GM13976 (cell line): ENCODE measurements around the gene HS1BP3.

Experiments used
- DNase-seq: peaks from one replicate; pipeline ENCODE4 v3.0.0; 2012; ENCODE audit warnings: low spot score
- in situ Hi-C: fragments of 300-500 bp; cut with MboI; formaldehyde crosslinking; loops from one replicate; pipeline ENCODE4 v1.12.0; 2022; ENCODE audit warnings: low sequenced_read_pairs, mixed read lengths, inconsistent platforms; ENCODE audit not compliant: unreplicated experiment
- TF ChIP-seq, protein P1 (sequence below): IDR thresholded peaks from 2 replicates; pipeline ENCODE4 v1.5.1; 2012; ENCODE audit warnings: borderline replicate concordance, mild to moderate bottlenecking; ENCODE audit not compliant: insufficient read depth; ENCODE audit errors: extremely low read depth, missing control alignments, control extremely low read depth

The HS1BP3 gene

DNA sequence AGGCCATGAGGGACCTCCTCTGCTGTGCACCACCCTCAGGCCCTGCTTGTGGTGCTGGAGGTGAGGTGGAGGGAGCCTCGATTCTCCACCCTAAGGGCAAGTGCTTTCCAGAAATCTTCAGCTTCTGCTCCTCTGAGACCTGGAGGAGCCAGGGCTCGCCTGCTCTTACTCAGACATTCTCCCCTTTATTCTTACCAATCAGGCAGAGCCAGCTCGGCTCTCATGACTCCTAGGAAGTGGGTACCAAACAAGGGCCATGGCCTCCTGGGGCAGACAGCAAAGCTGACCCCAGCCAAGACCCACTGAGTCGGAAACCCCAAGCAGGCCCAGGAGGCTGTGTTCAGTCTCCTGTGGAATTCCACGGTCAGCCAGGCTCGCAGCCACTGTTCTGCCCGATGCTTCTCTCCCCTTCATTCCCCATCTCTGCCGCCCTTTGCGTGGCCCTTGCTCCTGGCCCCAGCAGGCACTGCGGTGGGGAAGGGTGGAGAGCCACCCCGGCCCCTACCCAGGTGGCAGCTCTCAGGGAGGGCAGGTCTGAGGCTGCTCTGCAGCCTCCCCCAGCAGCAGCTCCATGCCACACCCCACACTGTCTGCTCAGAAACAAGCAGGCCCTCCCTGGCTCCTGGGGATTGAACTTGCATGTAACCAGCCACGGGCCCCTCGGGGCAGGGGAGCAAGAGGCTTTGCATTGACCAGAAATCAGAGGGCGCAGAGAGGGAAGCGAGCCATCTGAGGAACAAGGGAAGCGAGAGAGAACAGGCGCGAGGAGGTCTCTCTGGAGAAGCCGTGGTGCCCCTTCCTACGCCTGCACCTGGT is 24.0 kb downstream of the HS1BP3 start:
- TF ChIP-seq, protein P1, sequence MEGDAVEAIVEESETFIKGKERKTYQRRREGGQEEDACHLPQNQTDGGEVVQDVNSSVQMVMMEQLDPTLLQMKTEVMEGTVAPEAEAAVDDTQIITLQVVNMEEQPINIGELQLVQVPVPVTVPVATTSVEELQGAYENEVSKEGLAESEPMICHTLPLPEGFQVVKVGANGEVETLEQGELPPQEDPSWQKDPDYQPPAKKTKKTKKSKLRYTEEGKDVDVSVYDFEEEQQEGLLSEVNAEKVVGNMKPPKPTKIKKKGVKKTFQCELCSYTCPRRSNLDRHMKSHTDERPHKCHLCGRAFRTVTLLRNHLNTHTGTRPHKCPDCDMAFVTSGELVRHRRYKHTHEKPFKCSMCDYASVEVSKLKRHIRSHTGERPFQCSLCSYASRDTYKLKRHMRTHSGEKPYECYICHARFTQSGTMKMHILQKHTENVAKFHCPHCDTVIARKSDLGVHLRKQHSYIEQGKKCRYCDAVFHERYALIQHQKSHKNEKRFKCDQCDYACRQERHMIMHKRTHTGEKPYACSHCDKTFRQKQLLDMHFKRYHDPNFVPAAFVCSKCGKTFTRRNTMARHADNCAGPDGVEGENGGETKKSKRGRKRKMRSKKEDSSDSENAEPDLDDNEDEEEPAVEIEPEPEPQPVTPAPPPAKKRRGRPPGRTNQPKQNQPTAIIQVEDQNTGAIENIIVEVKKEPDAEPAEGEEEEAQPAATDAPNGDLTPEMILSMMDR: no peak
- no peak for DNase-seq
- in situ Hi-C loops: loop anchor here (25.0 kb wide), 2 partner anchors 390 to 490 kb away; partner anchors contain the start of gene SDC1

DNA sequence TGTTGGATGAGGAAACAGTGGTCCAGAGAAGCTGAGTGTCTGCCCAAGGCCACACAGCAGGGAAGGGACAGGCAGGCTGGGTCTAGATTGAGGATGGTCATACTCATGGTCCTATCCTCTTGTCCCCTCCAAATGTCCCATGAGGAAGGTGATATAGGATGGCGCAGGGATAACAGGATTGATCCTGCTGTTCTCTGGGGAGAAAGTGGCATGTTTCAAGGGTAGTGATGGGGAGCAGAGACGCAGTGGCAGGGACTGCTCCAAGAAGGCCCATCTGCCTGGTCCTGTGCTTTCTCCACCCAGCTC is 24.6 kb downstream of the HS1BP3 start:
- no peak for DNase-seq
- TF ChIP-seq, protein P1: no peak
- in situ Hi-C loops: loop anchor here (25.0 kb wide), 2 partner anchors 389 to 489 kb away; partner anchors contain the start of gene SDC1

DNA sequence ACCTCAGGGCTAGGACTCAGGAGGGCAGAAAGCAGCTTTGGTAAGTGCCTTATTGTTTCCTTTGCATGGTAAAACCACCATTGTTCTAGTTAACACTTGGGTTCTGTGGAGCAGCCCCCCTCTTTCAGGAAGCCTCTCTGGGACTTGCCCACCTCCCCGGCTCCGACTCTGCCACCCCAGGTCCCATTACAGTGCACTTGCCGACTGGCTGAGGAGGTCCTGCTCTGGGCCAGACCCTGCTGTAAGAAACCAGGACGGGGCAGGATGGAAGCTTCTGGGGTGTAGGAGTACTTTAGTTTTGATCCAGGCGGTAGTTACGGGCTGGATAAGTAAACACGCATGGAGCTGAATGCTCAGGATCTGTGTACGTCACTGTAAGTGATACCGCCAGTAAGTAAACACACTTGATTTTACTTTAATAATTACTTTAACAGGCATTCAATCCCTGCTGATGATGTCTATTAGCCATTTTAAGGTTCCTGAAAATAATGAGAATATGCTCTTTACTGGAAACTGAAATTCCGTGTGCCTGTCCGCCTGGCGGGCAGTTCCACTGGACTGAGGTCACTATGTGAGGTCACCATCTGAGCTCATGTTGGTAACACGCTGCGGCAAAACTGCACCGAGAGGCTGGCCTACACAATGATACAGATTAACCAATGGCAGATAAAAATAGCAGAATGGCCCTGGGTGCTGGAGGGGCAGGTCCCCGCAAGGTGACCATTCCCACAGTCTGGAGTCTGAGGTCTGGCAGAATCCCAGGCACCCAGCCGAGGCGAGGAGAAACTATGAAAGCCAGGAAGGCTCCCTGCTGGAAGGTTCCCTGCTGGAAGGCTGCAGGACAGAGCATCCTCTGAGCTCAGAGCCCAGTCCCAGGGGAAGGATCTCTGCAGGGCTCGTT is 25.2 kb downstream of the HS1BP3 start:
- DNase-seq: no peak
- in situ Hi-C loops: loop anchor here (25.0 kb wide), 2 partner anchors 388 to 488 kb away; partner anchors contain the start of gene SDC1

DNA sequence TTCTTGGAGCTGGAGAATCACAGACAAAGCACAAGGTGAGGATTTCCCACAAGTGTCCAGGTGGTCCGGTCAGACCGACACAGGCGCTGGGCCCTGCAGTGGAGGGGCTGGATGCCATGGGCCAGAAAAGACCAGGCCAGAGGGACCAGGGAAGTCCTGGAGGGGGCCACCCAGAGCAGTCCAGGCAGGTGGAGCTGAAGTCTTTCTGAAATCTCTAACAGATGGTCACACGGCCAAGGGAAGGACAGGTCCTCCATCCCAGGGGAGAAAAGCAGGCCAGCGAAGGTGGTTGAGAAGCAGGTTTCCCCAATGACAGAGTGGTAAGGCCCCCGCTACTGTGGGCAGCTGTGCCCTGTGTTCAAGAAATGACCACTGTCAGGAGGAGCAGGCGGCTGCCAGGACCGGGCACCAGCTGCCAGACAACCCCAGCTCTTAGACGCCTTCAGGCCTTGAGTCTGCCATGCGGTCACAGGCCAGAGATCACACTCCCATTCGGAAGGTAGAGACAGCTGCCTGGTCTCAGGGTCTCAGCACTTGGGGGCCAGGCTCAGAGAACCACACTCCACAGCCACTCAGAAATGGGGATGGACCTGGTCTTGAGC is 25.9 kb downstream of the HS1BP3 start:
- in situ Hi-C loops: loop anchor here (25.0 kb wide), 2 partner anchors 388 to 488 kb away; partner anchors contain the start of gene SDC1
- no peak for DNase-seq
- TF ChIP-seq, protein P1: no peak

More for the DNA sequence above, 25.2 kb downstream of the HS1BP3 start:
- TF ChIP-seq, protein P1: no peak

DNA sequence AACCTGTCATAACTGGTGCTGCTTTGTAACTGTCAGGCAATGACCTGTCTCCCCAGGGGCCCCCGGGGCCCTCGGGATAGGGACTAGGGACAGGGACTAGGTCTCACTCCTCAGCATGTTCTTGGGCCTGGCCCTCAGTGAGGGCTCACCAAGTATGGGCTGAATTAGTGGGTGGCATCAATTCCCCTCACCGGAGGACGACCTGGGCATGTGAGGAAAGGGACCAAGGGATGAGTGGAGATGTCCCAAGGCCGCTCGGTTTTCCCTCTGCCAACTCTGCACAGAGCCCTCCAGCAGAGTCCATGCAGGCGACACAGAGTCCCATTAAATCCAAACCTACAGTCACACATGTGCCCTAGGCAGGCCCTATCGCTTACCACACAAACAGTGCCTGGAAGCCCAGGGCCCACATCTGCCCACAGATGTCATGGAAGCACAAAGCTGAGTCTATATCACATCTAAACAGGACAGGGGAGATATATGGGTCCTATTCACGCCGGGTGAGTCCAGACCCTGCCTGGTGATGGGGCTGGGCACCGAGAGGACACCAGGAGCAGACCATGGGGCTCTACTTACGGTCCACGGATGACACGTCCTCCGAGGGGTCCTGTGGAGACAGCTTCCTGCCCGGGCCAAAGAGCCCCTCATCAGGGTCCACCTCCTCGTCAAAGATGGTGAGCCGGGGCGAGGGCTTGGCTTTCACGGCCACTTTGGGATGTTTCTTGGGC is 26.6 kb downstream of the HS1BP3 start:
- in situ Hi-C loops: no loop called here
- TF ChIP-seq, protein P1: no peak

DNA sequence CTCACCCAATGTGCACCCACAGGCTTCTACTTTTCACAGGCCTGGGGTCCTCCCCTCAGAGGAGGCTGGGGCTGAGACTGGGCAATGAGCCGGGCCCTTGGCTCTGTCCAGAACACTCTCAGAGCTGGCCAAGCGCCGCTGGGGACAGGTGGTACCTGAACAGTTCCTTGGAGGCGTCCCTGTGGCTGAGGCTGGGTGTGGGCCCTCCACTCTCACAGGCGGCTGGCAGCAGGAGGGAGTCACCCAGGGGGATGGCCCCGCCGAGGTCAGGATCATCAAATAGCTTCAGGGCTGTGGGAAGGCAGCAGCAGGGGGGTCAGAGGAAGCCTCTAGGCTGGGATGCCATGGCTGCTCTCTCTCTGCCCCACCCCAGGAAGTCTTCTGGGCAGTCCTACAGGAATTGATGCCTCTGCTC is 27.1 kb downstream of the HS1BP3 start:
- DNase-seq: no peak
- in situ Hi-C loops: no loop called here
- TF ChIP-seq, protein P1: no peak

More for the DNA sequence above, 26.6 kb downstream of the HS1BP3 start:
- DNase-seq: no peak
